GM13977 (cell line): Measurements from ENCODE around the gene TAF1A.

Experiments used
- DNase-seq: peaks from one replicate; pipeline ENCODE4 v3.0.0; 2012; ENCODE audit warnings: low spot score
- CTCF ChIP-seq: IDR thresholded peaks from 2 replicates; pipeline ENCODE4 v1.5.1; 2012; ENCODE audit warnings: mild to moderate bottlenecking, control low read depth; ENCODE audit not compliant: insufficient read depth; ENCODE audit errors: extremely low read depth, missing control alignments
- in situ Hi-C: fragments of 300-500 bp; cut with MboI; formaldehyde crosslinking; loops from one replicate; pipeline ENCODE4 v1.12.0; 2022; ENCODE audit warnings: low sequenced_read_pairs, low pct_unique_long_range_greater_than_20kb, mixed read lengths, inconsistent platforms; ENCODE audit not compliant: unreplicated experiment

Gene TAF1A

GRCh38 chr1:222555992-222556615 lies 33.6 kb downstream of the TAF1A start:
- in situ Hi-C loops: no loop called here
- DNase-seq: no peak
- TF ChIP-seq CTCF: no peak

GRCh38 chr1:222554177-222554576 lies 35.6 kb downstream of the TAF1A start:
- in situ Hi-C loops: no loop called here
- DNase-seq: no peak
- TF ChIP-seq CTCF: no peak

- TF ChIP-seq CTCF: no peak
- in situ Hi-C loops: no loop called here
- no peak for DNase-seq
Observed at GRCh38 chr1:222552882-222553281, 36.9 kb downstream of the TAF1A start.

- in situ Hi-C loops: no loop called here
- no peak for TF ChIP-seq CTCF
- DNase-seq: no peak
Observed at GRCh38 chr1:222547944-222548671, 41.6 kb downstream of the TAF1A start, which contains the start of gene HHIPL2. Gene HHIPL2, minus strand, starts transcription at chr1:222548104. Its CDS starts 60 bp downstream, at chr1:222548044.

GRCh38 chr1:222547260-222547614 lies 42.5 kb downstream of the TAF1A start:
- DNase-seq: no peak
- in situ Hi-C loops: no loop called here
- TF ChIP-seq CTCF: no peak

GRCh38 chr1:222546548-222547259 lies 43.0 kb downstream of the TAF1A start:
- DNase-seq: no peak
- in situ Hi-C loops: no loop called here
- no peak for TF ChIP-seq CTCF
